MCF 10A (cell line): ENCODE results near the gene PTPN11. TPM values are rescaled to one million over a fixed set of nuclear protein-coding genes. Genes with fewer than 3 reads are reported as not detected.

Experiments used
- BruUV-seq: library from RNA; stranded (reverse); fragments of 400-500 nt; replicated peaks from 2 replicates; lab custom pipeline; 2021; lab: Mats Ljungman, UMichigan
- CTCF ChIA-PET: fragments of 300-600 bp; sonication (Branson Sonifier 250); formaldehyde crosslinking; extraction: SDS; loops from one replicate; lab custom pipeline; 2021; ENCODE audit warnings: antibody characterized with exemption, inconsistent platforms; lab: Yijun Ruan, JAX
- POLR2A ChIA-PET: fragments of 300-600, 350-650 bp; sonication (Branson Sonifier 250); formaldehyde crosslinking; extraction: SDS; loops from one replicate; lab custom pipeline; 2020; ENCODE audit warnings: antibody characterized with exemption, inconsistent platforms; lab: Yijun Ruan, JAX
- DNase-seq: peaks from one replicate; pipeline ENCODE4 v3.0.0-alpha.2; 2018; ENCODE audit not compliant: unreplicated experiment
- H3K27ac Mint-ChIP-seq: one replicate; pipeline ENCODE4 v1.8.0; 2022; ENCODE audit warnings: mild to moderate bottlenecking, low read depth, mixed read lengths; ENCODE audit not compliant: unreplicated experiment
- H3K27me3 Mint-ChIP-seq: one replicate; pipeline ENCODE4 v1.8.0; 2022; ENCODE audit warnings: mixed read lengths; ENCODE audit not compliant: insufficient read depth, unreplicated experiment
- H3K36me3 Mint-ChIP-seq: one replicate; pipeline ENCODE4 v1.8.0; 2022; ENCODE audit warnings: mild to moderate bottlenecking, moderate library complexity, mixed read lengths; ENCODE audit not compliant: insufficient read depth, unreplicated experiment
- H3K4me1 Mint-ChIP-seq: one replicate; pipeline ENCODE4 v1.8.0; 2022; ENCODE audit warnings: mixed read lengths; ENCODE audit not compliant: insufficient read depth, unreplicated experiment
- H3K4me3 Mint-ChIP-seq: one replicate; pipeline ENCODE4 v1.8.0; 2022; ENCODE audit warnings: mild to moderate bottlenecking, moderate library complexity, mixed read lengths; ENCODE audit not compliant: unreplicated experiment
- H3K9me3 Mint-ChIP-seq: one replicate; pipeline ENCODE4 v1.8.0; 2022; ENCODE audit warnings: mixed read lengths; ENCODE audit not compliant: unreplicated experiment
- intact Hi-C: fragments of 100-400 bp; cut with micrococcal nuclease; formaldehyde crosslinking; loops from 2 replicates; pipeline ENCODE4 v1.14.1; 2022
- total RNA-seq: library from RNA; stranded (reverse); gene quantifications from 2 replicates; pipeline ENCODE4 v1.2.3, GENCODE V29; 2022
- TF ChIP-seq, protein P1 (sequence below): fragments of 200-600 bp; IDR thresholded peaks from one replicate; pipeline ENCODE4 v1.8.0; 2022; ENCODE audit warnings: antibody characterized with exemption, mild to moderate bottlenecking; ENCODE audit not compliant: unreplicated experiment

The PTPN11 gene
- total RNA-seq, 1 experiment from 2014 or later, result 164 TPM

DNA sequence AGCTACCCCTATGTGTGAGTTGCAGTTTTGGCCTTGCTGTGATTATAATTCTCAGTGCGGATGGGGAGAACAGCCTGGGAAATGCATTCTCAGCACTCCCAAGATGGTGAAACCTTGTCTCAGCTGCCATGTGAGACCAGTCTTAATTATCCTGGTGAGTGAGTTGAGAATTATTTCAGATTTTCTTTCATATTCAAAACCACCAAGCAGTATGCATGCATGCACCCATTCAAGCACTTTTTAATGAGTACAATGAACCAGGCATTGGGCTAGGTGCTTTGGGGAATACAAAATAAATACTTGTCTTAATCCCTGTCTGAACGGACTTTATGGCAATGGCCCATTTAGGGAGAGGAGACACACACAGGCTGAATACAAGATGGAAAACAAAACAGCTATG, 94.7 kb downstream of the PTPN11 start:
- no TSS peak for BruUV-seq
- Mint-ChIP-seq H3K36me3 (peaks cover 23% of the 10 kb centered on the region), H3K4me1 (no peaks in the 10 kb centered on the region), H3K4me3 (no peak overlapping the region), H3K9me3 (no peaks in the 10 kb centered on the region), H3K27me3 (no peaks in the 10 kb centered on the region), H3K27ac (no peak overlapping the region)
- CTCF ChIA-PET, result no interaction called here
- DNase-seq, result no peak
- TF ChIP-seq, protein P1, sequence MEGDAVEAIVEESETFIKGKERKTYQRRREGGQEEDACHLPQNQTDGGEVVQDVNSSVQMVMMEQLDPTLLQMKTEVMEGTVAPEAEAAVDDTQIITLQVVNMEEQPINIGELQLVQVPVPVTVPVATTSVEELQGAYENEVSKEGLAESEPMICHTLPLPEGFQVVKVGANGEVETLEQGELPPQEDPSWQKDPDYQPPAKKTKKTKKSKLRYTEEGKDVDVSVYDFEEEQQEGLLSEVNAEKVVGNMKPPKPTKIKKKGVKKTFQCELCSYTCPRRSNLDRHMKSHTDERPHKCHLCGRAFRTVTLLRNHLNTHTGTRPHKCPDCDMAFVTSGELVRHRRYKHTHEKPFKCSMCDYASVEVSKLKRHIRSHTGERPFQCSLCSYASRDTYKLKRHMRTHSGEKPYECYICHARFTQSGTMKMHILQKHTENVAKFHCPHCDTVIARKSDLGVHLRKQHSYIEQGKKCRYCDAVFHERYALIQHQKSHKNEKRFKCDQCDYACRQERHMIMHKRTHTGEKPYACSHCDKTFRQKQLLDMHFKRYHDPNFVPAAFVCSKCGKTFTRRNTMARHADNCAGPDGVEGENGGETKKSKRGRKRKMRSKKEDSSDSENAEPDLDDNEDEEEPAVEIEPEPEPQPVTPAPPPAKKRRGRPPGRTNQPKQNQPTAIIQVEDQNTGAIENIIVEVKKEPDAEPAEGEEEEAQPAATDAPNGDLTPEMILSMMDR, result no peak
- intact Hi-C loops, result no loop called here
- POLR2A ChIA-PET, result no interaction called here

DNA sequence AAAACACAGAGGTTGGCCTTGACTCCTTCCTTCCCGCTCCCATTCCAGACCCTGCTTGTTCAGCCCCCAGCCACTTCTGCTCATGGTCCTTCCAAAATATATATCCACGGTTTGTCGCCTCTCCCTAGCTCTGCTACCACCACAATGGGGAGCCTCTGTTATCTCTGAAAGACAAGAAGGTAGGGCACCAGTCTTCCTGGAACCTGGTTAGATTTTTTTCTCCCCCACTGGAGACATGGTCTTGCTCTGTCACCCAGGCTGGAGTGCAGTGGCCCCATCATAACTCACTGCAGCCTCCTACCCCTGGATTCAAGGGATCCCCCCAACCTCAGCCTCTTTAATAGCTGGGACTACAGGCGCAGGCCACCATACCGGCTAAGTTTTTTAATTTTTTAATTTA, 95.7 kb downstream of the PTPN11 start:
- no TSS peak for BruUV-seq
- Mint-ChIP-seq H3K9me3 (no peaks in the 10 kb centered on the region), H3K4me3 (no peak overlapping the region), H3K4me1 (no peaks in the 10 kb centered on the region), H3K36me3 (peaks cover 17% of the 10 kb centered on the region), H3K27ac (no peak overlapping the region), H3K27me3 (no peaks in the 10 kb centered on the region)
- intact Hi-C loops, result no loop called here
- TF ChIP-seq, protein P1, result no peak
- CTCF ChIA-PET, result interaction anchor here (0.6 kb wide), 1 partner anchor 87 kb away, joined by 3 read pairs; no protein-coding TSS in a partner anchor
- POLR2A ChIA-PET, result no interaction called here
- DNase-seq, result no peak

DNA sequence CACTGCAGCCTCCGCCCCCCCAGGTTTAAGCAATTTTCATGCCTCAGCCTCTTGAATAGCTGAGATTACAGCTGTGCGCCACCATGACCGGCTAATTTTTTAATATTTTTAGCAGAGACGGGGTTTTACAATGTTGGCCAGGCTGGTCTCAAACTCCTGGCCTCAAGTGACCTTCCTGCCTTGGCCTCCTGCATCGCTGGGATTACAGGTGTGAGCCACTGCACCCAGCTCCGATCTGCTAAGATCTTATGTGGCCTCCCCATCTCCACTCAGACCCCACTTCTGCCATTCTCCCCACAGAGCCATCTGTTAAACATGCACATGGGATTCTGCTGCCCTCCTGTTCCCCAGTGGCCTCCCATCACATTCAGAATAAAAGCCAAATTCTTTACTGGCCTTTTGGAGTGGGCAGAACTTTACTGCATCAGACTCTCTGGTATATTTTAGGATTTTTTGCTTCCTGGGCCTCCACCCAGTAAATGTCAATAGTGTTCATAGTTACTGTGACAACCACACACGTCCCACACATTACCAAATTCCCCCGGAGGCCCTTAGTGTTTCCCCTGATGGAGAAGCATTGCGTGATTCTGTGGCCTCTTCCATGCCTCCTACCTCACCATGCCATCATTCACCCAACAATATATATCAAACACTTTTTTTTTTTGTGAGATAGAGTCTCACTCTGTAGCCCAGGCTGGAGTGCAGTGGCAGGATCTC, 96.3 kb downstream of the PTPN11 start:
- H3K27me3 Mint-ChIP-seq, result no peaks in the 10 kb centered on the region
- TF ChIP-seq, protein P1, result no peak
- H3K27ac Mint-ChIP-seq, result no peak overlapping the region
- ChIA-PET POLR2A (no interaction called here), CTCF (no interaction called here)
- H3K9me3 Mint-ChIP-seq, result no peaks in the 10 kb centered on the region
- no TSS peak for BruUV-seq
- intact Hi-C loops, result no loop called here
- no peak for DNase-seq
- no peak overlapping the region for H3K4me3 Mint-ChIP-seq
- no peaks in the 10 kb centered on the region for H3K4me1 Mint-ChIP-seq
- peaks cover 11% of the 10 kb centered on the region for H3K36me3 Mint-ChIP-seq

DNA sequence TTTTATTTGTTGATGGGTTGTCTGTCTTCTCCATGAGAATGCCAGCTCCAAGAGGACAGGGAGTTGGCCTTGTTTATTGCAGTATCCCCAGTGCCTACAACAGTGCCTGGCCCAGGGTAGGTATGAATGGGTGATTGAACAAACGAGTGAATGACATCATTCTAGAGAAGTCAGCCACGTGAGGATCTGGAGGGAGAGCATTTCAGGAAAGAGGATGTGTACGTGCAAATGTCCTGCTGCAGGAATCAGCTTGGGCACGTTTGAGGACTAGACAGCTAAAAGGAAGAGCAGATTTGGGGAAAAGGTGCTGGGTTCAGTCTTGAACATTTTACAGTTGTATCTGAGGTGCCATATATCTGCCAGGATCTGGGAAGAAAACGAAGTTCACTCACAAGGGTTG, 97.1 kb downstream of the PTPN11 start:
- intact Hi-C loops, result no loop called here
- Mint-ChIP-seq H3K4me1 (no peaks in the 10 kb centered on the region), H3K27me3 (no peaks in the 10 kb centered on the region), H3K9me3 (no peaks in the 10 kb centered on the region), H3K4me3 (no peak overlapping the region), H3K27ac (no peak overlapping the region), H3K36me3 (peaks cover 7% of the 10 kb centered on the region)
- no peak for DNase-seq
- TF ChIP-seq, protein P1, result no peak
- CTCF ChIA-PET, result no interaction called here
- no TSS peak for BruUV-seq
- POLR2A ChIA-PET, result no interaction called here
